Hepatocyte (in vitro differentiated cells): ENCODE results near the gene ATF7IP2. TPM values are rescaled to one million over a fixed set of nuclear protein-coding genes. Genes with fewer than 3 reads are reported as not detected.
"Not testable (repeated sequence)": the region's sequence is repeated elsewhere in the genome, so short reads cannot be mapped to it uniquely, and the experiment has no call there.

Source experiments
- DNase-seq: peaks from one replicate; pipeline ENCODE4 v3.0.0-alpha.2; 2016; ENCODE audit warnings: low spot score
- H2AFZ ChIP-seq: fragments of 200-600 bp; sonication (generic); 2 replicates; pipeline ENCODE4 v1.6.0; 2016; ENCODE audit warnings: antibody characterized with exemption, mild to moderate bottlenecking
- H3K27ac ChIP-seq: fragments of 200-600 bp; sonication (generic); 2 replicates; pipeline ENCODE4 v1.5.1; 2016; ENCODE audit warnings: mild to moderate bottlenecking
- H3K27me3 ChIP-seq: fragments of 200-600 bp; sonication (generic); 2 replicates; pipeline ENCODE4 v1.6.1; 2016
- H3K36me3 ChIP-seq: fragments of 200-600 bp; sonication (generic); replicated peaks from 2 replicates; pipeline ENCODE4 v1.5.1; 2016; ENCODE audit warnings: low read depth; ENCODE audit not compliant: insufficient read depth
- H3K4me1 ChIP-seq: fragments of 200-600 bp; sonication (generic); 2 replicates; pipeline ENCODE4 v1.5.1; 2016; ENCODE audit warnings: mild to moderate bottlenecking, moderate library complexity; ENCODE audit not compliant: insufficient read depth
- H3K4me2 ChIP-seq: fragments of 200-600 bp; sonication (generic); 2 replicates; pipeline ENCODE4 v1.6.0; 2016
- H3K4me3 ChIP-seq: fragments of 200-600 bp; sonication (generic); 2 replicates; pipeline ENCODE4 v1.5.1; 2016; ENCODE audit warnings: mild to moderate bottlenecking
- H3K79me2 ChIP-seq: fragments of 200-600 bp; sonication (generic); 2 replicates; pipeline ENCODE4 v1.6.0; 2017; ENCODE audit warnings: mild to moderate bottlenecking
- H3K9me2 ChIP-seq: fragments of 200-600 bp; sonication (generic); replicated peaks from 2 replicates; pipeline ENCODE4 v1.6.0; 2017; ENCODE audit warnings: mild to moderate bottlenecking; ENCODE audit not compliant: insufficient read depth
- H3K9me3 ChIP-seq: fragments of 200-600 bp; sonication (generic); 2 replicates; pipeline ENCODE4 v1.5.1; 2016; ENCODE audit warnings: low read depth, mild to moderate bottlenecking
- H4K20me1 ChIP-seq: fragments of 200-600 bp; sonication (generic); 2 replicates; pipeline ENCODE4 v1.6.0; 2016; ENCODE audit warnings: mild to moderate bottlenecking; ENCODE audit not compliant: insufficient read depth, poor library complexity, severe bottlenecking
- CTCF ChIP-seq: fragments of 200-600 bp; sonication (generic); IDR thresholded peaks from 2 replicates; pipeline ENCODE4 v1.5.1; 2016; ENCODE audit warnings: antibody characterized with exemption, mild to moderate bottlenecking; ENCODE audit not compliant: poor library complexity
- EZH2 ChIP-seq: fragments of 200-600 bp; sonication (generic); IDR thresholded peaks from 2 replicates; pipeline ENCODE4 v1.6.1; 2016; ENCODE audit warnings: antibody characterized with exemption, mild to moderate bottlenecking, borderline replicate concordance
- EZH2phosphoT487 ChIP-seq: fragments of 200-600 bp; sonication (generic); IDR thresholded peaks from one replicate; pipeline ENCODE4 v1.6.1; 2018; ENCODE audit warnings: antibody characterized with exemption, mild to moderate bottlenecking, low read depth, moderate library complexity; ENCODE audit not compliant: unreplicated experiment, severe bottlenecking
- WGBS: methylation state at CpG from one replicate; pipeline ENCODE4 v1.1.6; 2016; ENCODE audit warnings: low lambda C conversion rate; ENCODE audit errors: missing lambda C conversion rate; 5-methylcytosine and 5-hydroxymethylcytosine counted together
- polyA plus RNA-seq: library from polyadenylated mRNA; unstranded; fragments of >200 nt; fragmentation: Nextera tagmentation; extraction: Ambion mirVana; gene quantifications from 2 replicates; pipeline ENCODE4 v1.2.1, GENCODE V29; 2016
- total RNA-seq: library from RNA; depleted of rRNA; stranded (reverse); fragments of >200 nt; gene quantifications from 2 replicates; pipeline ENCODE4 v1.2.3, GENCODE V29; 2014

Gene ATF7IP2
- total and polyA plus RNA-seq, 2 experiments from 2014 or later, result 58.3 to 68.7 TPM

- no peaks in the 10 kb centered on the region for H3K4me1 ChIP-seq
- DNase-seq, result no peak
Observed at GRCh38 chr16:10466313-10466712, 80.5 kb downstream of the ATF7IP2 start.

GRCh38 chr16:10466861-10467260 is 81.0 kb downstream of the ATF7IP2 start:
- DNase-seq, result no peak
- Histone ChIP-seq H3K4me1 (no peaks in the 10 kb centered on the region), H4K20me1 (no peaks in the 10 kb centered on the region), H3K9me2 (no peaks in the 10 kb centered on the region), H3K4me3 (no peak overlapping the region), H3K4me2 (no peak overlapping the region), H3K9me3 (no peaks in the 10 kb centered on the region), H3K27me3 (no peaks in the 10 kb centered on the region), H3K79me2 (no peaks in the 10 kb centered on the region), H3K36me3 (no peaks in the 10 kb centered on the region), H3K27ac (no peak overlapping the region), H2AFZ (no peak overlapping the region)
- TF ChIP-seq CTCF, result no peak

More at GRCh38 chr16:10466313-10466712, 80.5 kb downstream of the ATF7IP2 start:
- 98% methylated on average over 2 of the region's 2 CpGs for WGBS
- Histone ChIP-seq H2AFZ (no peak overlapping the region), H3K9me2 (no peaks in the 10 kb centered on the region), H3K79me2 (no peaks in the 10 kb centered on the region), H4K20me1 (no peaks in the 10 kb centered on the region), H3K27ac (no peak overlapping the region), H3K36me3 (no peaks in the 10 kb centered on the region), H3K4me3 (no peak overlapping the region), H3K27me3 (no peaks in the 10 kb centered on the region), H3K4me2 (no peak overlapping the region), H3K9me3 (no peaks in the 10 kb centered on the region)
- TF ChIP-seq EZH2, result no peak
- TF ChIP-seq CTCF, result no peak
- no peak for TF ChIP-seq EZH2phosphoT487

GRCh38 chr16:10476636-10477035 is 90.8 kb downstream of the ATF7IP2 start:
- not testable (repeated sequence) for H3K4me2 ChIP-seq, H3K9me3 ChIP-seq, H3K9me2 ChIP-seq, H3K4me1 ChIP-seq, H3K4me3 ChIP-seq, H3K79me2 ChIP-seq, H2AFZ ChIP-seq, H3K27me3 ChIP-seq, H3K36me3 ChIP-seq, H4K20me1 ChIP-seq, H3K27ac ChIP-seq, DNase-seq
- 100% methylated on average over 1 of the region's 1 CpG for WGBS

- Histone ChIP-seq H3K27ac (no peak overlapping the region), H3K4me3 (no peak overlapping the region), H3K27me3 (no peaks in the 10 kb centered on the region), H3K4me1 (no peaks in the 10 kb centered on the region), H3K79me2 (no peaks in the 10 kb centered on the region), H3K9me3 (no peaks in the 10 kb centered on the region), H4K20me1 (no peaks in the 10 kb centered on the region), H2AFZ (no peak overlapping the region), H3K9me2 (no peaks in the 10 kb centered on the region), H3K36me3 (peaks cover 10% of the 10 kb centered on the region), H3K4me2 (no peak overlapping the region)
- no peak for TF ChIP-seq EZH2
- no peak for DNase-seq
- 80% methylated on average over 2 of the region's 2 CpGs for WGBS
Observed at GRCh38 chr16:10480151-10480550, 94.3 kb downstream of the ATF7IP2 start.

GRCh38 chr16:10485159-10485558 is 99.3 kb downstream of the ATF7IP2 start:
- WGBS, result 86% methylated on average over 4 of the region's 4 CpGs
- H3K4me1 ChIP-seq, result no peaks in the 10 kb centered on the region
- no peaks in the 10 kb centered on the region for H3K27me3 ChIP-seq
- H4K20me1 ChIP-seq, result no peaks in the 10 kb centered on the region
- no peak overlapping the region for H3K4me3 ChIP-seq
- peak; percentile 25 for DNase-seq
- no peaks in the 10 kb centered on the region for H3K9me2 ChIP-seq
- H3K36me3 ChIP-seq, result peaks cover 3% of the 10 kb centered on the region
- TF ChIP-seq EZH2phosphoT487 (no peak), CTCF (no peak), EZH2 (no peak)
- H2AFZ ChIP-seq, result no peak overlapping the region
- H3K79me2 ChIP-seq, result no peaks in the 10 kb centered on the region
- no peaks in the 10 kb centered on the region for H3K9me3 ChIP-seq
- H3K4me2 ChIP-seq, result no peak overlapping the region
- peak overlapping the region; percentile 97 for H3K27ac ChIP-seq
